ENCODE data around the gene CLSTN2.

CLSTN2 gene

DNA sequence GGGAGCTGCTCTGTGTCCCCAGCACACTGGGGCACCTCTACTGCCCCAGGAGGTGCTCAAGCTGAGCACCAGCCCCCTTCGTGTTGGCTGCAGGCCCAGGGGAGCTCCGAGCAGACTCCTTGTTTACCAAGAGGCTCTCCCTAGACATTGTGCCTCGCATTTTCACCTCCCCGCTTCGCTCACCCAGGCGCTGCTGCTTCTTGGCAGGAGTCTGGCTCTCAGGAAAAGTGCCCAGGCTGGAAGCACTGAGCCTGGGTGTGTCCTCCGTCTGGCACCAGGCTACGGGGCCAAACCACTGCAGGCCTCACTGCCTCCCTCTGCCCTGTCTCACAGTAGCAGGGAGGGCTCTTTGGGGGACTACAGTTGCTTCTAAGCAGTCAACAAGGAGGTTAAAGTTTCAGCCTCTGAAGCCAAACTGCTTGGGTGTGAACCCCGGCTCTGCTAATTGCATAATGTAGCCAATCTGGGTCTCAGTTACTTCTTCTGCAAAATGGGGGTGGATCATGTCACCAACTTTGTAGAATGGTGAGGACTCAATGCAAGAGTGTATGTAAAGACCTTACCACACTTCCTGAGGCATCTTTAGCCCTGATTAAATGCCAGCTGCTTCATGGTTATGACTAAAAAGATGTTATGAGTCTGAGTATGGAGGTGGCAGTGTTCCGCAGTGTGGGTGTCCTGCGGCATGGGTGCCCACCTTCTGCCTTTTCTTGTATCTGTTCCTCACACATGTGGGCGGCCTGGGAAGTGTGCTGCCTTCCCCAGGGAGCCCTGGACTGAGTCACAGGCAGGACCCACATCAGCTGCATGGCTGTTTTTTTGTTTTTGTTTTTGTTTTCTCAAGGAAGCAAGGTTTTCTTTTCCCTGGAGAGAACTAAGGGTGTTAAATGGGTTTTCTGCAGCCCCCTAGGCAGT is 88.9 kb downstream of the CLSTN2 start (continued):
- no peak for TF ChIP-seq ZNF664 (tag by site-specific recombination; IDR thresholded peaks at IDR 0.05)

DNA sequence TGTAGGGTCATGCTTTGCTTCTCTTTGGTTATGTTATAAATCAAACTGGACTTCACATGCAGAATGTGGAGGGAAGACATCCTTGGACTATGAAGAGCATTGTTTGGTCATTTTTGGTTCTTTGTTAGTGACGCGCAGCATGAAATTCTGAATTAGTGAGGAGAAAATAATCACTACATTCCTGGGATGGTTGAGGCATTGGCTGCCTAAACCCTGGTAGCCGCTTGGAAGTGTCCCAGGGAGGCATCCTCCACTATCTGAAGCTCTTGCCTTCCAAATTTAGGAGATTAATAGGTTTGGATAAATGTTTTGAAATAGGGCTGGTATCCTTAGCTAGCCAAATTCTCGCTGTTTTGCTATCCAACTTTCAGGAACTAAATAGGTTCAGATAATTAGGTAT is 96.2 kb downstream of the CLSTN2 start:
- ChIA-PET POLR2A (no interaction called here), CTCF (no interaction called here)
- no peak overlapping the region for H3K4me3 ChIP-seq (ENCODE audit: low read depth, low read length)
- H3K27ac ChIP-seq (ENCODE audit: extremely low read depth, low read depth, low read length): no peak overlapping the region
- no peaks in the 10 kb centered on the region for H3K9me3 ChIP-seq (ENCODE audit: control insufficient read depth, insufficient read depth, low read depth, low read length)
- no peaks in the 10 kb centered on the region for H3K36me3 ChIP-seq (ENCODE audit: control insufficient read depth in 2 of 2, insufficient read depth in 1 of 2, low read length in 2 of 2)
- H3K4me1 ChIP-seq (ENCODE audit: control insufficient read depth, insufficient read depth, low read length): no peaks in the 10 kb centered on the region
- TF ChIP-seq ZNF561 (tag by site-specific recombination; IDR thresholded peaks at IDR 0.05; ENCODE audit: borderline replicate concordance) (no peak), ZNF302 (tag by site-specific recombination; IDR thresholded peaks at IDR 0.05; ENCODE audit: low read depth) (no peak), ZNF10 (tag by site-specific recombination; IDR thresholded peaks at IDR 0.05) (no peak), KLF10 (tag by site-specific recombination; IDR thresholded peaks at IDR 0.05) (no peak)
- TF ChIP-seq, protein P1, sequence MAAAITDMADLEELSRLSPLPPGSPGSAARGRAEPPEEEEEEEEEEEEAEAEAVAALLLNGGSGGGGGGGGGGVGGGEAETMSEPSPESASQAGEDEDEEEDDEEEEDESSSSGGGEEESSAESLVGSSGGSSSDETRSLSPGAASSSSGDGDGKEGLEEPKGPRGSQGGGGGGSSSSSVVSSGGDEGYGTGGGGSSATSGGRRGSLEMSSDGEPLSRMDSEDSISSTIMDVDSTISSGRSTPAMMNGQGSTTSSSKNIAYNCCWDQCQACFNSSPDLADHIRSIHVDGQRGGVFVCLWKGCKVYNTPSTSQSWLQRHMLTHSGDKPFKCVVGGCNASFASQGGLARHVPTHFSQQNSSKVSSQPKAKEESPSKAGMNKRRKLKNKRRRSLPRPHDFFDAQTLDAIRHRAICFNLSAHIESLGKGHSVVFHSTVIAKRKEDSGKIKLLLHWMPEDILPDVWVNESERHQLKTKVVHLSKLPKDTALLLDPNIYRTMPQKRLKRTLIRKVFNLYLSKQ (tag by site-specific recombination; IDR thresholded peaks at IDR 0.05; ENCODE audit: borderline replicate concordance): no peak
- TF ChIP-seq, protein P2, sequence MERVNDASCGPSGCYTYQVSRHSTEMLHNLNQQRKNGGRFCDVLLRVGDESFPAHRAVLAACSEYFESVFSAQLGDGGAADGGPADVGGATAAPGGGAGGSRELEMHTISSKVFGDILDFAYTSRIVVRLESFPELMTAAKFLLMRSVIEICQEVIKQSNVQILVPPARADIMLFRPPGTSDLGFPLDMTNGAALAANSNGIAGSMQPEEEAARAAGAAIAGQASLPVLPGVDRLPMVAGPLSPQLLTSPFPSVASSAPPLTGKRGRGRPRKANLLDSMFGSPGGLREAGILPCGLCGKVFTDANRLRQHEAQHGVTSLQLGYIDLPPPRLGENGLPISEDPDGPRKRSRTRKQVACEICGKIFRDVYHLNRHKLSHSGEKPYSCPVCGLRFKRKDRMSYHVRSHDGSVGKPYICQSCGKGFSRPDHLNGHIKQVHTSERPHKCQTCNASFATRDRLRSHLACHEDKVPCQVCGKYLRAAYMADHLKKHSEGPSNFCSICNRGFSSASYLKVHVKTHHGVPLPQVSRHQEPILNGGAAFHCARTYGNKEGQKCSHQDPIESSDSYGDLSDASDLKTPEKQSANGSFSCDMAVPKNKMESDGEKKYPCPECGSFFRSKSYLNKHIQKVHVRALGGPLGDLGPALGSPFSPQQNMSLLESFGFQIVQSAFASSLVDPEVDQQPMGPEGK (tag by site-specific recombination; IDR thresholded peaks at IDR 0.05): no peak
- TF ChIP-seq, protein P3, sequence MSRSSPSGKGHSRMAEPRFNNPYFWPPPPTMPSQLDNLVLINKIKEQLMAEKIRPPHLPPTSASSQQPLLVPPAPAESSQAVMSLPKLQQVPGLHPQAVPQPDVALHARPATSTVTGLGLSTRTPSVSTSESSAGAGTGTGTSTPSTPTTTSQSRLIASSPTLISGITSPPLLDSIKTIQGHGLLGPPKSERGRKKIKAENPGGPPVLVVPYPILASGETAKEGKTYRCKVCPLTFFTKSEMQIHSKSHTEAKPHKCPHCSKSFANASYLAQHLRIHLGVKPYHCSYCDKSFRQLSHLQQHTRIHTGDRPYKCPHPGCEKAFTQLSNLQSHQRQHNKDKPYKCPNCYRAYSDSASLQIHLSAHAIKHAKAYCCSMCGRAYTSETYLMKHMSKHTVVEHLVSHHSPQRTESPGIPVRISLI (tag by site-specific recombination; IDR thresholded peaks at IDR 0.05): no peak

DNA sequence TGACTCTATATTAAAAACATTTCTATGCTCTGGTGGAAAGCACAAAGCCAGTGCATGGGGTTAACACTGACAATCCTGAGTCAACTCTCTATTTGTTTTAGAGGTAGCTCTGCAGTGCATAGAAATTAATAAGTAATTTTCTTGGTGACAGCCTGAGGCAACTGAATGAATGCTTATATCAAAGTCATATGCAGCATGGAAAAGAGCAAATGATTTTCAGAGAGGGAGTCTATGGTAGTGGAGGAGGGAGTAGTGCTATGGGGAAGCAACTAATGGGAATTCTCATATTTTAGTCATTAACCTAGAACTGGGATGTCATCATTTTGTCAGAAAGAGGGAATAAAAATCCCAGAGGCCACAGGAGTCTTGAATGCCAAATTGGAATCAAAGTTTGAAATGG is 99.1 kb downstream of the CLSTN2 start:
- CTCF ChIA-PET: interaction anchor here (0.7 kb wide), 1 partner anchor 44 kb away, joined by 3 read pairs; no protein-coding TSS in a partner anchor
- Histone ChIP-seq H3K27ac (ENCODE audit: extremely low read depth, low read depth, low read length) (no peak overlapping the region), H3K36me3 (ENCODE audit: control insufficient read depth in 2 of 2, insufficient read depth in 1 of 2, low read length in 2 of 2) (no peaks in the 10 kb centered on the region), H3K9me3 (ENCODE audit: control insufficient read depth, insufficient read depth, low read depth, low read length) (no peaks in the 10 kb centered on the region), H3K4me1 (ENCODE audit: control insufficient read depth, insufficient read depth, low read length) (no peaks in the 10 kb centered on the region), H3K4me3 (ENCODE audit: low read depth, low read length) (no peak overlapping the region)
- POLR2A ChIA-PET: no interaction called here
- TF ChIP-seq ZNF560 (tag by site-specific recombination; IDR thresholded peaks at IDR 0.05; ENCODE audit: borderline replicate concordance): no peak

DNA sequence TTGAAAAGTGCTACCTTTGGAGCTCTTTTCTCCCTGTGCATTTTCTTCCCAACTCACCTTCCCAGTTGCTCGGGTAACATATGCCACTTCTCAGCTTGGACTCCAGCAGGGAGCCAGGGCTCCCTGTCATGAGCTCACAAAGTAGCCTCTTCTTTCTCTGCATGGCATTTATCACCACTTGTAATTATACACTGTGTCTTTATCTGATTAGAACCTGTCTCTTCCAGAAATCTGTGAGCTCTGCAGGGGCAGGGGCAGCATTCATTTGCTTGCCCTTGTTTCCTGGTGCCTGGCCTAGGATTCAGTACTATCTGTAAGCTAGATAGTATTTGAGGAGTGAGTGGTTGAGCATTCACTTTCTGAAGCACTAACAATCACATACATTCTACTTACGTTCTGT is 100.9 kb downstream of the CLSTN2 start:
- Histone ChIP-seq H3K9me3 (ENCODE audit: control insufficient read depth, insufficient read depth, low read depth, low read length) (no peaks in the 10 kb centered on the region), H3K4me3 (ENCODE audit: low read depth, low read length) (no peak overlapping the region), H3K27ac (ENCODE audit: extremely low read depth, low read depth, low read length) (no peak overlapping the region), H3K36me3 (ENCODE audit: control insufficient read depth in 2 of 2, insufficient read depth in 1 of 2, low read length in 2 of 2) (no peaks in the 10 kb centered on the region), H3K4me1 (ENCODE audit: control insufficient read depth, insufficient read depth, low read length) (no peaks in the 10 kb centered on the region)
- ChIA-PET CTCF (interaction anchor here (0.6 to 1.1 kb wide), 2 partner anchors 9 to 100 kb away, joined by 3 to 4 read pairs; no protein-coding TSS in a partner anchor), POLR2A (no interaction called here)
- no peak for TF ChIP-seq ZSCAN23 (tag by site-specific recombination; IDR thresholded peaks at IDR 0.05)
- no peak for TF ChIP-seq ZNF707 (tag by site-specific recombination; IDR thresholded peaks at IDR 0.05)
- peak; percentile 86 for TF ChIP-seq ZIC2 (tag by site-specific recombination; IDR thresholded peaks at IDR 0.05)
- TF ChIP-seq KLF7 (tag by site-specific recombination; IDR thresholded peaks at IDR 0.05; ENCODE audit: borderline replicate concordance): no peak
- TF ChIP-seq, protein P4, sequence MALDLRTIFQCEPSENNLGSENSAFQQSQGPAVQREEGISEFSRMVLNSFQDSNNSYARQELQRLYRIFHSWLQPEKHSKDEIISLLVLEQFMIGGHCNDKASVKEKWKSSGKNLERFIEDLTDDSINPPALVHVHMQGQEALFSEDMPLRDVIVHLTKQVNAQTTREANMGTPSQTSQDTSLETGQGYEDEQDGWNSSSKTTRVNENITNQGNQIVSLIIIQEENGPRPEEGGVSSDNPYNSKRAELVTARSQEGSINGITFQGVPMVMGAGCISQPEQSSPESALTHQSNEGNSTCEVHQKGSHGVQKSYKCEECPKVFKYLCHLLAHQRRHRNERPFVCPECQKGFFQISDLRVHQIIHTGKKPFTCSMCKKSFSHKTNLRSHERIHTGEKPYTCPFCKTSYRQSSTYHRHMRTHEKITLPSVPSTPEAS (tag by site-specific recombination; IDR thresholded peaks at IDR 0.05): no peak
- TF ChIP-seq SP7 (tag by site-specific recombination; IDR thresholded peaks at IDR 0.05): peak; percentile 50
- no peak for TF ChIP-seq ZNF174 (tag by site-specific recombination; IDR thresholded peaks at IDR 0.05)
- no peak for TF ChIP-seq WT1 (tag by site-specific recombination; IDR thresholded peaks at IDR 0.05)
- TF ChIP-seq, protein P5, sequence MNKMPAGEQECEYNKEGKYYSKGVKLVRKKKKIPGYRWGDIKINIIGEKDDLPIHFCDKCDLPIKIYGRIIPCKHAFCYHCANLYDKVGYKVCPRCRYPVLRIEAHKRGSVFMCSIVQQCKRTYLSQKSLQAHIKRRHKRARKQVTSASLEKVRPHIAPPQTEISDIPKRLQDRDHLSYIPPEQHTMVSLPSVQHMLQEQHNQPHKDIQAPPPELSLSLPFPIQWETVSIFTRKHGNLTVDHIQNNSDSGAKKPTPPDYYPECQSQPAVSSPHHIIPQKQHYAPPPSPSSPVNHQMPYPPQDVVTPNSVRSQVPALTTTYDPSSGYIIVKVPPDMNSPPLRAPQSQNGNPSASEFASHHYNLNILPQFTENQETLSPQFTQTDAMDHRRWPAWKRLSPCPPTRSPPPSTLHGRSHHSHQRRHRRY (tag by site-specific recombination; IDR thresholded peaks at IDR 0.05): no peak

Data from HEK293 (cell line).